Activated T-cell treated with anti-CD3 and anti-CD28 coated beads, Interleukin-2, amount 50 U/mL, for 72 hours (primary cell): ENCODE data around the gene OVOL2. TPM values are rescaled to one million over a fixed set of nuclear protein-coding genes. Genes with fewer than 3 reads are reported as not detected.
A peak's percentile ranks its signal among the peaks of the same experiment; 100 is the strongest.

Source experiments
- ATAC-seq, 2 donors: fragments of 150-1000 bp; cut with Tn5 transposase; replicated peaks in 1 of 2; 2 replicates each; pipeline ENCODE4 v1.10.0; 2021; ENCODE audit warnings: moderate library complexity in 2 of 2, mild to moderate bottlenecking in 1 of 2
- DNase-seq, 2 donors: peaks; one replicate each; pipeline ENCODE4 v3.0.0; 2021 to 2022; ENCODE audit warnings: mixed read lengths in 1 of 2
- H3K27ac Mint-ChIP-seq: one replicate; pipeline ENCODE4 v1.8.0; 2022; ENCODE audit warnings: mild to moderate bottlenecking, moderate library complexity, mixed read lengths
- H3K27me3 Mint-ChIP-seq: one replicate; pipeline ENCODE4 v1.8.0; 2022; ENCODE audit warnings: low read depth, mixed read lengths
- H3K36me3 Mint-ChIP-seq, 2 donors: one replicate each; pipeline ENCODE4 v1.8.0; 2022; ENCODE audit warnings: mixed read lengths in 2 of 2, mild to moderate bottlenecking in 1 of 2; ENCODE audit not compliant: insufficient read depth in 2 of 2
- H3K4me1 Mint-ChIP-seq: one replicate; pipeline ENCODE4 v1.8.0; 2022; ENCODE audit warnings: low read depth, mixed read lengths
- H3K4me3 Mint-ChIP-seq, 2 donors: one replicate each; pipeline ENCODE4 v1.8.0; 2022; ENCODE audit warnings: mild to moderate bottlenecking in 2 of 2, mixed read lengths in 2 of 2, moderate library complexity in 2 of 2
- H3K9me3 Mint-ChIP-seq, 2 donors: one replicate each; pipeline ENCODE4 v1.8.0; 2022; ENCODE audit warnings: mixed read lengths in 2 of 2
- total RNA-seq, 2 donors: library from RNA; stranded (reverse); gene quantifications; one replicate each; pipeline ENCODE4 v1.2.3, GENCODE V29; 2022

The OVOL2 gene
- total RNA-seq, 2 donors from 2014 or later, result 0.25 to 0.41 TPM

GRCh38 chr20:18020931-18021330 is 36.8 kb downstream of the OVOL2 start:
- no peak for DNase-seq
- no peak overlapping the region for H3K4me3 Mint-ChIP-seq
- ATAC-seq, result no peak
- no peaks in the 10 kb centered on the region for H3K36me3 Mint-ChIP-seq
- no peaks in the 10 kb centered on the region for H3K4me1 Mint-ChIP-seq
- no peaks in the 10 kb centered on the region for H3K9me3 Mint-ChIP-seq
- H3K27ac Mint-ChIP-seq, result no peak overlapping the region
- no peaks in the 10 kb centered on the region for H3K27me3 Mint-ChIP-seq

GRCh38 chr20:18019068-18019467 is 38.6 kb downstream of the OVOL2 start:
- Mint-ChIP-seq H3K27me3 (no peaks in the 10 kb centered on the region), H3K4me3 (no peak overlapping the region), H3K4me1 (no peaks in the 10 kb centered on the region), H3K27ac (no peak overlapping the region), H3K36me3 (no peaks in the 10 kb centered on the region), H3K9me3 (no peaks in the 10 kb centered on the region)
- ATAC-seq (peak; percentile 46 to 60), DNase-seq (peak in 1 of 2 donors; percentile 25)

GRCh38 chr20:18018100-18018499 is 39.6 kb downstream of the OVOL2 start:
- Mint-ChIP-seq H3K9me3 (no peaks in the 10 kb centered on the region), H3K36me3 (no peaks in the 10 kb centered on the region), H3K4me1 (no peaks in the 10 kb centered on the region), H3K27ac (no peak overlapping the region), H3K4me3 (no peak overlapping the region), H3K27me3 (no peaks in the 10 kb centered on the region)
- ATAC-seq (no peak), DNase-seq (no peak)

GRCh38 chr20:18016772-18017171 is 40.9 kb downstream of the OVOL2 start:
- no peak overlapping the region for H3K4me3 Mint-ChIP-seq
- H3K27ac Mint-ChIP-seq, result no peak overlapping the region
- ATAC-seq, result no peak

GRCh38 chr20:18014411-18014810 is 43.3 kb downstream of the OVOL2 start:
- H3K27ac Mint-ChIP-seq, result no peak overlapping the region
- no peaks in the 10 kb centered on the region for H3K9me3 Mint-ChIP-seq
- H3K27me3 Mint-ChIP-seq, result no peaks in the 10 kb centered on the region
- no peak for DNase-seq
- ATAC-seq, result no peak
- no peaks in the 10 kb centered on the region for H3K36me3 Mint-ChIP-seq
- H3K4me1 Mint-ChIP-seq, result no peaks in the 10 kb centered on the region
- H3K4me3 Mint-ChIP-seq, result no peak overlapping the region

More at GRCh38 chr20:18016772-18017171, 40.9 kb downstream of the OVOL2 start:
- Mint-ChIP-seq H3K36me3 (no peaks in the 10 kb centered on the region), H3K9me3 (no peaks in the 10 kb centered on the region), H3K4me1 (no peaks in the 10 kb centered on the region), H3K27me3 (no peaks in the 10 kb centered on the region)
- DNase-seq, result no peak

GRCh38 chr20:18012901-18013300 is 44.8 kb downstream of the OVOL2 start:
- Mint-ChIP-seq H3K36me3 (no peaks in the 10 kb centered on the region), H3K9me3 (no peaks in the 10 kb centered on the region), H3K27me3 (no peaks in the 10 kb centered on the region), H3K4me1 (no peaks in the 10 kb centered on the region), H3K4me3 (no peak overlapping the region), H3K27ac (no peak overlapping the region)
- ATAC-seq (no peak), DNase-seq (no peak)

GRCh38 chr20:18011951-18012645 is 45.6 kb downstream of the OVOL2 start:
- no peak overlapping the region for H3K27ac Mint-ChIP-seq

GRCh38 chr20:18011482-18011881 is 46.2 kb downstream of the OVOL2 start:
- no peaks in the 10 kb centered on the region for H3K27me3 Mint-ChIP-seq
- no peaks in the 10 kb centered on the region for H3K4me1 Mint-ChIP-seq
- no peaks in the 10 kb centered on the region for H3K36me3 Mint-ChIP-seq
- no peak overlapping the region for H3K4me3 Mint-ChIP-seq
- DNase-seq (no peak), ATAC-seq (no peak)
- H3K27ac Mint-ChIP-seq, result no peak overlapping the region
- no peaks in the 10 kb centered on the region for H3K9me3 Mint-ChIP-seq

More at GRCh38 chr20:18011951-18012645, 45.6 kb downstream of the OVOL2 start:
- H3K36me3 Mint-ChIP-seq, result no peaks in the 10 kb centered on the region
- no peak overlapping the region for H3K4me3 Mint-ChIP-seq
- no peaks in the 10 kb centered on the region for H3K4me1 Mint-ChIP-seq
- ATAC-seq (no peak), DNase-seq (no peak)
- H3K27me3 Mint-ChIP-seq, result no peaks in the 10 kb centered on the region
- H3K9me3 Mint-ChIP-seq, result no peaks in the 10 kb centered on the region

- DNase-seq (no peak), ATAC-seq (no peak)
- no peaks in the 10 kb centered on the region for H3K4me1 Mint-ChIP-seq
- no peak overlapping the region for H3K27ac Mint-ChIP-seq
- no peaks in the 10 kb centered on the region for H3K27me3 Mint-ChIP-seq
- H3K36me3 Mint-ChIP-seq, result no peaks in the 10 kb centered on the region
- no peak overlapping the region for H3K4me3 Mint-ChIP-seq
- H3K9me3 Mint-ChIP-seq, result no peaks in the 10 kb centered on the region
Measured at GRCh38 chr20:18009116-18009515, 48.6 kb downstream of the OVOL2 start.

GRCh38 chr20:18007534-18008292 is 50.0 kb downstream of the OVOL2 start:
- no peaks in the 10 kb centered on the region for H3K4me1 Mint-ChIP-seq
- H3K36me3 Mint-ChIP-seq, result no peaks in the 10 kb centered on the region
- no peaks in the 10 kb centered on the region for H3K27me3 Mint-ChIP-seq
- DNase-seq, result no peak
- no peak overlapping the region for H3K27ac Mint-ChIP-seq
- no peaks in the 10 kb centered on the region for H3K9me3 Mint-ChIP-seq
- no peak for ATAC-seq
- H3K4me3 Mint-ChIP-seq, result no peak overlapping the region

GRCh38 chr20:18006684-18007083 is 51.0 kb downstream of the OVOL2 start:
- no peaks in the 10 kb centered on the region for H3K4me1 Mint-ChIP-seq
- no peak overlapping the region for H3K4me3 Mint-ChIP-seq
- DNase-seq, result no peak
- H3K9me3 Mint-ChIP-seq, result no peaks in the 10 kb centered on the region
- no peaks in the 10 kb centered on the region for H3K36me3 Mint-ChIP-seq
- H3K27ac Mint-ChIP-seq, result no peak overlapping the region
- no peak for ATAC-seq
- no peaks in the 10 kb centered on the region for H3K27me3 Mint-ChIP-seq

GRCh38 chr20:18005990-18006364 is 51.7 kb downstream of the OVOL2 start:
- Mint-ChIP-seq H3K27me3 (no peaks in the 10 kb centered on the region), H3K27ac (no peak overlapping the region), H3K36me3 (no peaks in the 10 kb centered on the region), H3K4me3 (no peak overlapping the region), H3K9me3 (no peaks in the 10 kb centered on the region), H3K4me1 (no peaks in the 10 kb centered on the region)
- ATAC-seq, result no peak
- no peak for DNase-seq

GRCh38 chr20:18005170-18005989 is 52.3 kb downstream of the OVOL2 start:
- DNase-seq (no peak), ATAC-seq (no peak)
- Mint-ChIP-seq H3K4me3 (no peak overlapping the region), H3K27me3 (no peaks in the 10 kb centered on the region), H3K36me3 (no peaks in the 10 kb centered on the region), H3K27ac (no peak overlapping the region), H3K4me1 (no peaks in the 10 kb centered on the region), H3K9me3 (no peaks in the 10 kb centered on the region)
